HG02623 (cell line): ENCODE results near the gene MMP28.

Experiments
- ATAC-seq: cut with Tn5 transposase; IDR thresholded peaks from one replicate; pipeline ENCODE4 v1.9.1; 2021; ENCODE audit warnings: moderate library complexity; ENCODE audit not compliant: unreplicated experiment

MMP28 gene

GRCh38 chr17:35745749-35746320 lies 49.6 kb downstream of the MMP28 start:
- no peak for ATAC-seq

DNA sequence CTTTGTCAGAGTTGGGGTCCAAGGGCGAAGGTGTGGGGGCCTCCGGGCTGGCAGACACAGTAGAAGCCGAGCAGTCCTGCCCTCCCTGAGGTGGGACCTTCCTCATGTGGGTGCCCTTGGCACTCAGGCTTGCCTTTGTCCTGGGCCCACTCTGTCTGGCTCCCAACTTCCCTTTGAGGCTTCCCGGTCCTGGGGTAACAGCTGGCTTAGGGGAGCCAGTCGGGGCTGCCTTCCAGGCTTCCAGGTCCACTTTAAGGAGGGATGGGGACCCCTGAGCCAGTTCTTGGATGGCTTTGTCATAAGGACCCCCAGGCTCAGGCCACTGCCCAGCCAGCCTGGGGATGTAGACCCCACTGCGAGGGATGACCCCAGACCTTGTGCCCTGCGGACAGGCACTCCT lies 50.2 kb downstream of the MMP28 start:
- ATAC-seq = no peak

DNA sequence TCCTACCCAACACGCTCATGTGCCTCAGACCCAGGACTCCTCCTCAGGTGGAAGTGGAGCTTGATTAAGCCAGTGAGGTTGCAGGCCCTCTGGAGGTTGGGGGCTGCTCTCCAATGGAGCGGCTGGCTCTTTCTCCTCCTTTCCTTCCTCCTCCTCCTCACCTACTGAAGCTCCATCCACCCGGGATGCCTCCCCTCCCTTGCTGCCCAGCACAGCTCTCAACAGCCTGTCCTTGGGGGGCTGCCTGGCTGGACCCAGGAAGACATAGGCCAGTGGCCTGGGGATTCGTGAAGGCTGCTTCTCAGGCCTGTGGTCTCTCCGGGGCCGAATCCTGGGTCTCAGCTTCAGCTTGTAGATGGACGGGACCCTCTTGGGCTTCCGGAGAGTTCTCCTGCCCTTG lies 50.6 kb downstream of the MMP28 start:
- no peak for ATAC-seq

GRCh38 chr17:35743626-35744328 lies 51.7 kb downstream of the MMP28 start:
- ATAC-seq = no peak

- no peak for ATAC-seq
Observed at GRCh38 chr17:35742896-35743477, 52.5 kb downstream of the MMP28 start.

GRCh38 chr17:35742496-35742895 lies 52.9 kb downstream of the MMP28 start:
- no peak for ATAC-seq

- no peak for ATAC-seq
Observed at GRCh38 chr17:35740997-35741931, 54.2 kb downstream of the MMP28 start.

- ATAC-seq = no peak
Observed at GRCh38 chr17:35740216-35740615, 55.2 kb downstream of the MMP28 start.

- ATAC-seq = no peak
Observed at GRCh38 chr17:35738519-35739133, 56.8 kb downstream of the MMP28 start.

- no peak for ATAC-seq
Observed at GRCh38 chr17:35736236-35736635, 59.2 kb downstream of the MMP28 start.

GRCh38 chr17:35735036-35735805 lies 60.2 kb downstream of the MMP28 start:
- no peak for ATAC-seq

GRCh38 chr17:35734396-35734795 lies 61.0 kb downstream of the MMP28 start:
- ATAC-seq = no peak

GRCh38 chr17:35733366-35733765 lies 62.1 kb downstream of the MMP28 start:
- ATAC-seq = no peak

GRCh38 chr17:35732806-35733136 lies 62.7 kb downstream of the MMP28 start:
- ATAC-seq = no peak

- ATAC-seq = no peak
Observed at GRCh38 chr17:35731917-35732805, 63.3 kb downstream of the MMP28 start.

- no peak for ATAC-seq
Observed at GRCh38 chr17:35731239-35731916, 64.1 kb downstream of the MMP28 start, which contains the start of gene RASL10B. Gene RASL10B, plus strand, starts transcription at chr17:35731639. Its CDS starts 3,546 bp downstream, at chr17:35735185.

DNA sequence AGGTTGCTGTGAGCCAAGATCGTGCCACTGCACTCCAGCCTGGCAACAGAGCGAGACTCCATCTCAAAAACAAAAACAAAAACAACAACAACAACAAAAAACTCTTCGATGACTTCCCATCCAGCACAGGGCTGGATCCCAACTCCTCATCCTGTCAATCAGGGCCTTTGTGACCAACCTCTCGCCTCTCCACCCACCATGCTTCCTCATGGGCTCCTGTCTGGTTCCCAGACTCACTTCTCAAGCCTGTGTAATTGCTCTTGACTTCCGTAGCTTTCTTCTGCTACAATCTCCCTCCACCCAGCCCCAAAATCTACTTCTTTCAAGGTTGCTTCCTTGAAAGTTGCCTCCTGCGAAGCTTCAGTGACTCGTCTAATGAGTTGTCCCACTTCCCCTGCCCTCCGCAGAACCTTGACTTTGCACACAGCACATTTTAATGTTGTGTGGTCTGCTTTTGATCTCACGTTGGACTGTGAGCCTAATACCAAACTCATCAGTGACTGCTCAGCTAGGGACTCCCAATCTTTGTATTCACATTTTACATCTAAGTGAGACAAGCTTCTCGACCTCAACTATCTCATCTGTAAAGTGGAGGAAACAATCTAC lies 64.9 kb downstream of the MMP28 start:
- ATAC-seq = no peak

DNA sequence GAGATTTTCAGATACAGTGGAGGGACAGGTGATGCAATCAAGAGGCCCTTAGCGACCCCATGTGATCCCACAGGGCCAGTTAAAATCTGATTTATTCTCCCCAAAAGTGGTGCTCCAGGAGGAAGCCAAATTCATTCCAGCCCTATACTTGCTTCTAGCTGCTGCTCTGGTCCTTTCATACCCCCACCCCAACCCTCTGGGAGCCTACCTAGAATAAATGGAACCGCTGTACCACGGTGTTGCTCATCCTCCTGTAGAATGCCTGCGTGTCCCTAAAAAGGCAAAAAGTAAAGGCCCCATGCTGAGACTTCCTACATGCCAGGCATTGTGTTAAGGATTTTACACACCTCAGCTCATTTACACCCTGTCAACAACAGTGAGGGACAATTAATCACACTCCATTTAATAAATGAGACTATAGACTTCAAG lies 66.0 kb downstream of the MMP28 start:
- ATAC-seq = no peak
